GM12864 (cell line): ENCODE measurements around the gene AATK.

Experiments used
- DNase-seq: peaks from one replicate; pipeline ENCODE4 v3.0.0-alpha.2; 2011; ENCODE audit warnings: low read depth
- H3K4me3 ChIP-seq: 2 replicates; pipeline ENCODE4 v1.5.1; 2011; ENCODE audit warnings: mild to moderate bottlenecking, low read depth, low read length, control low read depth
- TF ChIP-seq, protein P1 (sequence below): IDR thresholded peaks from 2 replicates; pipeline ENCODE4 v1.5.1; 2011; ENCODE audit warnings: low read depth, mild to moderate bottlenecking, moderate library complexity, low read length, control low read depth, inconsistent platforms; ENCODE audit errors: missing control alignments

The AATK gene

DNA sequence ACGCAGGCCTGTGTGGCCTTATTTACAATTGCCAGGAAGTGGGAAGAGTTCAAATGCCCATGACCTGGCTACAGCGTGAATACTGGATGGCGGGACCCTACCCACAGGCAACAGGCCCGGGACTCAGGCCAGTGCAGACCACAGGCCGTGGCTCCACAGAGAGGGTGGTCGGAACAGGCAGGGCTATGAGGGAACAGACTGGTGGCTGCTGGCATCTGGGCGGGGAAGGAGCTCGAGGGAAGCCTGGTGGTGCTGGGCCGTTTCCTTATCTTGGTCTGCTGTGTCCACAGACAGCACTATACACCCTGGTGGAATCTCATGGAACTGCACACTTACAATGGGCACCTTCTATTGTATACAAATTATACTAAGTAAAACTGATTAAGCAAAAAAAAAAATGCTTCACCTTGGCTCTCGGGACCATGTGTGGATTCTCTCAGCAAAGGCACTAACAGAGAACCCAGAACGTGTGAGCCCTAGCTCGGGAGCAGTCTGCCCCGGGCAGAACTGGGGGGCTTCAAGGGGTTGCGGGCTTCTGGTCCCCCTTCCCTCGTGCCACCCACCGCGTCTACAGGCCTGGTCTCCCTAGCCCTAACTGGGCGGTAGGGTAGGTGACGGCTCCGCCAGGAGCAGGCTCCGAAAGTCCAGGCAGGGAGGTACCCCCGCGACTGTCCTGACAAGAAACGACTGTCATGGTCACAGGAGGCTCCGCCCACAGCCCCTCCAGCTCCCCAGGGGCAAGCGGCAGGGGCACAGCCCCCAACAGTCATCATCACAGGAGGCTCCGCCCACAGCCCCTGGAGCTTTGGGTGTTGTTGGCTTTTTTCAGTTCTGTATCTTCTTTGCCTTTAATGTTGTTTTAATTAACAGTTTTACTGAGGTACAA, 34.9 kb upstream of the AATK start:
- DNase-seq: no peak
- TF ChIP-seq, protein P1, sequence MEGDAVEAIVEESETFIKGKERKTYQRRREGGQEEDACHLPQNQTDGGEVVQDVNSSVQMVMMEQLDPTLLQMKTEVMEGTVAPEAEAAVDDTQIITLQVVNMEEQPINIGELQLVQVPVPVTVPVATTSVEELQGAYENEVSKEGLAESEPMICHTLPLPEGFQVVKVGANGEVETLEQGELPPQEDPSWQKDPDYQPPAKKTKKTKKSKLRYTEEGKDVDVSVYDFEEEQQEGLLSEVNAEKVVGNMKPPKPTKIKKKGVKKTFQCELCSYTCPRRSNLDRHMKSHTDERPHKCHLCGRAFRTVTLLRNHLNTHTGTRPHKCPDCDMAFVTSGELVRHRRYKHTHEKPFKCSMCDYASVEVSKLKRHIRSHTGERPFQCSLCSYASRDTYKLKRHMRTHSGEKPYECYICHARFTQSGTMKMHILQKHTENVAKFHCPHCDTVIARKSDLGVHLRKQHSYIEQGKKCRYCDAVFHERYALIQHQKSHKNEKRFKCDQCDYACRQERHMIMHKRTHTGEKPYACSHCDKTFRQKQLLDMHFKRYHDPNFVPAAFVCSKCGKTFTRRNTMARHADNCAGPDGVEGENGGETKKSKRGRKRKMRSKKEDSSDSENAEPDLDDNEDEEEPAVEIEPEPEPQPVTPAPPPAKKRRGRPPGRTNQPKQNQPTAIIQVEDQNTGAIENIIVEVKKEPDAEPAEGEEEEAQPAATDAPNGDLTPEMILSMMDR: peak; percentile 46
- H3K4me3 ChIP-seq: no peak overlapping the region

DNA sequence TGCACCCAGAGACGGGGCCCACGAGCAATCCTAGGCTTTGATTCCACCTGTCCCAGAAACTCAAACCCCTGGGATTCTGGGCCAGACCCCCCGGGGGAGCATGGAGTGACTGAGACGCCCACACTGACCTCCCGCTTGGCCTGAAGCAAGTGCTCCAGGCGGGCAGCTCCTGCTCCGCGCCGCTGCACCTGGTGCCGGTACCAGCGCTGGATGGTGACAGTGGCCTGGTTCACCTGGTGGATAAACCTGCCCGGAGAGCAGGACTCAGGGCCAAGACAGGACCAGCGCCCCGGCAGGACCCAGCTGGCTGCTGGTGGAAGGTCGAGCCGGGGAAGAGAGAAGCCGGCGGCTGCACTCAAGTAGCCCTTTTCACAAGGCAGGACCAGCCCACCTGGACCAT, 34.2 kb upstream of the AATK start:
- DNase-seq: no peak
- TF ChIP-seq, protein P1: no peak
- H3K4me3 ChIP-seq: no peak overlapping the region

DNA sequence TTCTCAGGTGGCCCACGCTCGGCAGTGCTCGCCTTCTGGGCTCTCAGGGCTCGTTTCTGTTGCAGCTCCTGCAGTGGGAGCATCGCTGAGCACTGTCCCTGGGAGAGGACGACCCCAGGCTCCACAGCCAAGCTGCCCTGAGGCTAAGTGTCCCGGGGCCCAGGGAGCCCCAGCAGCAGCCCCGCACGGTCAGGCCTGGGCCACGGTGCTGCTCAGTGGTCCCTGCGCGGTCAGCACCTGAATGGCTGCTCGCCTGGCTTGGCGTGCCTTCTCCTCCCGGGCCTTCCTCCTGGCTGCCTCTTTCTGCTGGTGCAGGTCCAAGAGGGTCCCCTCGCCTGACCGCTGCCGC, 33.4 kb upstream of the AATK start:
- DNase-seq: no peak
- no peak overlapping the region for H3K4me3 ChIP-seq
- TF ChIP-seq, protein P1: no peak

DNA sequence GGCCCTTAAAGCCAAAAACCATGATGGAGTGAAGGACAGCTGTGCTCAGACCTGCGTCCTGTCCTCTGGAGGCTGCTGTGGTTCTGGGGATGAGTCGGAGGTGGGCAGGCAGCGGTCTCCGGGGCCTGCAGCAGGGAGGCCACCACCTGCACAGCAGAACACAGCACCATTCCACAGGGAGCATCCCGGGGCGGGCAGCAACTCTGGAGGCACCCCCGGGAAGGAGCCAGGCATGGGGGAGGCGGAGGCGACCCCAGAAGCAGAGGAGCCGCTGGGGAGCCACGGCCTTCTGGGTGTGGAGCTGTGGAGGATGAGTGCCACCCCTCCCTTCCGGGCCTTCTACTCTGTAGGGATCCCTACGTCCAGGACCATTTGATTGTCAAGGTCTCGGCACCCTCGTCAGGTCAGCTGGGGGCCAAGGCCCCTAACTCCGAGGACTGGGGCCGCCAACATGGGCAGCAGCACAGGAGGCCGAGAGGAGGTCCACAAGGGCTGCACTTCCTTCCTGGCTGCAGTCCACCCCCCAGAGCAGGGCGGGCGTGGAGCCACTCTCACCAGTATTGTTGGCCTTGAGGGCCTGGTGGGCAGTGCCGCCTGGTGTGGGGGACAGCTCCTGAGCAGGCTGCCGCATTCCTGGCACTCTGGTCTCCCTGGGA, 32.9 kb upstream of the AATK start:
- DNase-seq: no peak
- TF ChIP-seq, protein P1: no peak
- H3K4me3 ChIP-seq: no peak overlapping the region

DNA sequence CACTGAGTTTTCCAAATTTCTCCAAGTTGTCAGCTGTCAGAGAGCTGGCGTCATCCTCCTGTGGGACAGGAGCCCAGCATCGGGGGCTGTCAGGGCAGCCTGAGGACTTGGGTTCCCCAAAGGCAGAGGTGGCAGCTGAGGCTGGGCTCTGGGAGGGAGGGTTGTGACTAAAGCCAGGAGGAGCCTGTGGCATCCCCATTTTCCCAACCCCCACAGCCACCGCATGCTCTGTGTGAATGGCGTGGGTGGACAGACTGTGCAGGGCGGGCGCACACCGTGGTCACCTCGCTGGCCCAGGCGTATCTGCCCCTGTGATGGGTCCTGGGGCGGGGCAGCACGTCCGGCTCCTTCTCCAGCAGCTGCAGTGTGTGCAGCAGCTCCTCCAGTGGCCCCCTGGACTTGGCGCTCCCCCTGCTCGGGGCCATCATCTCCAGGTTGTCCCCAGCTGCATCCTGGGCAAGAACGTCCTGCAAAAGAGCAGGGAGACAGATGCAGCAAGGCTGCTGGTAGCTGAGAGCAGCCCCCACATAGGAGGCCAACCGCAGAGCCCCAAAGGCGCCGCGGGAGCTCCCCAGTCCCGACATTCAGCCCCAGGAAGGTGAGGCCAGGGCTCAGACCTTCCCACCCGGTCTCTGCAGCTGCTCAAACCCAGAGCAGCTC, 31.9 kb upstream of the AATK start:
- H3K4me3 ChIP-seq: no peak overlapping the region
- TF ChIP-seq, protein P1: no peak
- DNase-seq: no peak

DNA sequence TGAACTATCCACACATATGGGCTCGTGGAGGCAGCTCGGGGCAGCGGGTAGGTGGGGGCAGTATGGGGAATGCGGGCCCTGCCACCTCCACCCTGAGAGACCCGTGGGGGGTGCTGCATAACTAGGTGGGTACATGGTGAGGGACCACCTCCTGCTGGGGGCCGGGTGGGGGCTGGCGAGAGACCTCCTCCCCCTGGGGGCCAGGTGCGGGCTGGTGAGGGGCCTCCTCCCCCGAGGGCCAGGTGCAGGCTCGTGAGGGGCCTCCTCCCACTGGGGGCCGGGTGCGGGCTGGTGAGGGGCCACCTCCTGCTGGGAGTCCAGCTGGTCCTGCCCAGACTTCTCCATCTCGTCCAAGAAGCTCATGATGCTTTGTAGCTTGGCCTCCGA, 31.4 kb upstream of the AATK start:
- TF ChIP-seq, protein P1: no peak
- no peak for DNase-seq
- H3K4me3 ChIP-seq: no peak overlapping the region
